HG02678 (cell line): ENCODE data around the gene SEPHS1.
"Not testable (repeated sequence)": the region's sequence is repeated elsewhere in the genome, so short reads cannot be mapped to it uniquely, and the experiment has no call there.

Source experiments
- ATAC-seq: cut with Tn5 transposase; IDR thresholded peaks from one replicate; pipeline ENCODE4 v1.9.1; 2021; ENCODE audit warnings: mild to moderate bottlenecking, moderate library complexity; ENCODE audit not compliant: unreplicated experiment

SEPHS1 gene

DNA sequence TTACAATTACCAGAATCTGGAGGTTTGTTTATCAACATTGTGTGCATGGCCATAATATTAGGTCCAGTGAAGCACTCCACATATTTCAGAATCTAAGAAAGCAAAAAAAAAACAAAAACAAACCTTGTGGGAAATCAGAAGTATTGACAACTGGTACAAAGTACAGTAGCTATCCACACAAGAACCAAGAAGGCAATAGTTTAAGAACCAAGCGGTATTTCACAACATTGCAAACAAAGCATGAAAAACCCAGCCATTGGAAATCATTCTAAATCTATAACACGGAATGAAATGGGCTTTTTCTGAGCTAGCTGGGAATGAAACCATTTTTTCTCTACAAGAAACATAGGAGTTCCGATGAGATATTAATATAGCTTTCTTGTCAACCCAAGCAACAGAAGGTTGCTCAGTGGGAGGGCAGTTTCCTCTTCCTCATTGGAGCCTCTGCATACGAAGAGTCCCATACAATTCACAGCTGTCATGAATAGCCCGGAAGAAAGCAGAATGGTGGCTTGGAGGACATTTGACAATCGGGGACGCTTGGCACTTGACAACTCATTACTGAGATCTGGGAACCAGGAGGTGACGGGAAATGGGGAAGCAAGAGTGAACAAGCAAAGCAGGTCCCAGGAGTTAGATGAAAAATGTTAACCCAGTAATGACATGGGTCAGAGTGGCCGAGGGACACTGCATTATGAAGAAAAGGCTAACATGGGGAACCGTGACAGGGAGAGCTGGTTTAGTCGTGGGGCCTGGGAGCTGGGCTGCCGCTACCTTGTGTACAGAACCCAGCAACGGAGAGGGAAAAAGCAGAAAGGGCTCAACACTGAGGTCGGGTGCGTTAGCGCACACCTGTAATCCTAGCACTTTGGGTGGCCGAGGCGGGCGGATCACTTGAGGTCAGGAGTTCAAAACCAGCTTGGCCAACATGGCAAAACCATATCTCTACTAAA is 56.0 kb downstream of the SEPHS1 start:
- no peak for ATAC-seq

DNA sequence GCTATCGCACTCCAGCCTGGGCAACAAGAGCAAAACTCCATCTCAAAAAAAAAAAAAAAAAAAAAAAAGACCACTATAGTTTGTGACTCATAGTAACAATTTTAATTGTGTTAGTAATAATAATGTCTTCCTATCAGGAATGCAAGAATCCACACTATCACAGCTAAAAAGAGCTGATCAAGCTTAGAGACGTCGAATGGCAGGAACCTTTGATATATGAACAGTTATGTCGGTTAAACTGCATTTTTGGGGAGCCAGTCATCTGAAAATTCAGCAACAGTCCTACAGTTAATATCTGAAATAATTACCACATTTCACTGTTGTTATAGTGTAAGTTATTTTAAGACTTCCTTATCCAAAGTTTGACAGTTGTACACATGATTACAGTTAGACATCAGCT is 57.0 kb downstream of the SEPHS1 start:
- no peak for ATAC-seq

DNA sequence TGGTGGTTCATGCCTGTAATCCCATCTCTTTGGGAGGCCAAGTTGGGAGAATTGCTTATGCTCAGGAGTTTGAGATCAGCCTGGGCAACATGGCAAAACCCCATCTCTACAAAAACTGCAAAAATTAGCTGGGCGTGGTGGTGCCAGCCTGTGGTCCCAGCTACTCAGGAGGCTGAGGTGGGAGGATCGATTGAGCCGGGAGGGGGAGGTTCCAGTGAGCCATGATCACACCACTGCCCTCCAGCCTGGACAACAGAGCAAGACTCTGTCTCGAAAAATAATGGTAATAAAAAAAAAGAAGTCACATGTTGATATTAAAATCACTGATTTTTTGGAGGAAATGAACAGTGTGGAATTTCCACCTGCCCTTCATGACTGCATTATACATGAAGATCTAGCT is 64.0 kb downstream of the SEPHS1 start:
- no peak for ATAC-seq

DNA sequence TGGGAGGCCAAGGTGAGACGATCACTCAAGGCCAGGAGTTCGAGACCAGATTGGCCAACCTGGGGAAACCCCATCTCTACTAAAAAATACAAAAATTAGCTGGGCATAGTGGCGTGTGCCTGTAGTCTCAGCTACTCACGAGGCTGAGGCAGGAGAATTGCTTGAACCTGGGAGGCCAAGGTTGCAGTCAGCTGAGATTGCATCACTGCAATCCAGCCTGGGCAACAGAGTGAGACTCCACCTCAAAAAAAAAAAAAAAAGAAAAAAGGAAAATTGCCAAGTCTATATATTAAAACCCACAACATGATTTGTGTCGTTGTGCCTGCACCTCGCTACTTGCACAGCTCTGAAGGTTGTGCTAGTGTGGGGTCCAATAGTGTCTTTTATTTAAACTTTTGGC is 65.7 kb downstream of the SEPHS1 start:
- not testable (repeated sequence) for ATAC-seq

DNA sequence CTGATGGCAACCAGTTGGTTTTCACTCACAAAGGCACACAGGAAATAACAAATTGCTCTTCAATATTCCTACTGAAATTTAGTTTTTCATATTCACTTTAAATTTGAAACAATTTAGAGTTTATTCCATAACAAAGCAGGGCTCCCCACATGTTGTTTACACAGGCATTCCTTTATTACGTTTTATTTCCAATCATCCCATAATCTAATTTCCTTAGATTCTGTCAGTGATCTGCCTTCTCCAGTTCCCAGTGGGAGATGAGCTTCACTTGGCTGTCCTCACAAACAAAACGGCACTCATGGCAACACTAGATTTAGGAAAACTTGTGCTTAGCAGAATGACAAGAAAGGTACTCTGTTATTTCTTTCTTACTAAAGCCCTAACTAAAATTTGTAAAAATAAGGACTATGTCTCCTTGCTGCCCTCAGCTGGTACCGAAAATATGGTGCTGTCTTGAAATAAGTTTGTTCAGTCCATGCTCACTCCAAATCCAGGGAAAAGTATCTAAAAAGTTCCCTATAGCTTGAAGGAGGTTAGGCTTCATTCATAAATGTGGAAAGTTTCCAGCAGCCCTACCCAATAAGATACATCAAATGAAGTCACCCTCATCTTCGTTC is 71.2 kb downstream of the SEPHS1 start:
- no peak for ATAC-seq

DNA sequence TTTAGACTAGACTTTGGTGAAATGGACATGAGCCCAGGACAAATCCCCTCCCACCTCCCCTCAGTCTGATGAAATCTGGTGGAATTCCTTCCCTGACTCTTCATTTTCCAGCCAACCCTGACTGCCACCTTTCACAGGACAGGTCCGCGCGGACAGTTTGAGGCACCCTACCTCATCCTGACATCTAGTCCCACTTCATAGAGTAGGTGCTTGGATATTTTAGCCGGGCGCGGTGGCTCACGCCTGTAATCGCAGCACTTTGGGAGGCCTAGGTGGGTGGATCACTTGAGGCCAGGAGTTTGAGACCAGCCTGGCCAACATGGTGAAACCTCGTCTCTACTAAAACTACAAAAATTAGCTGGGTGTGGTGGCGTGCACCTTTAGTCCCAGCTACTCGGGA is 71.9 kb downstream of the SEPHS1 start:
- ATAC-seq: not testable (repeated sequence)

DNA sequence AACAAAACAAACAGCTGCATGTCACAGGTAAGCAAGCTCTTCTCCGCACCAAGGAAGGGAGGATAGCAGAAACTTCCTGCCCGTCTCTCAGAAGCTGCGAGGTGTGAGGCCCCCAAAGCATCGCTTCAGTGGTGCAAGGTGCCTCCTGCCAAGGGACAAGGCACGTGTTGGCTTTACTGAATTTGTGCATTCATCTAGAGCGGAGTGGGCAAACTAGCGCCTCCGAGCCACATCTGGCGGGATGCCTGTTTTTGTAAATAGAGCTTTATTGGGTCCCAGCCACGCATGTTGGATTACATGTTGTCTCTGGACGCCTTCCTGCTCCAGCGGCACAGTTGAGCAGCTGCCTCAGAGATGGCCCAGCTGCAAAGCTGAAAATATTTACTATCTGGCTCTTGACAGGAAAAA is 75.9 kb downstream of the SEPHS1 start:
- no peak for ATAC-seq

DNA sequence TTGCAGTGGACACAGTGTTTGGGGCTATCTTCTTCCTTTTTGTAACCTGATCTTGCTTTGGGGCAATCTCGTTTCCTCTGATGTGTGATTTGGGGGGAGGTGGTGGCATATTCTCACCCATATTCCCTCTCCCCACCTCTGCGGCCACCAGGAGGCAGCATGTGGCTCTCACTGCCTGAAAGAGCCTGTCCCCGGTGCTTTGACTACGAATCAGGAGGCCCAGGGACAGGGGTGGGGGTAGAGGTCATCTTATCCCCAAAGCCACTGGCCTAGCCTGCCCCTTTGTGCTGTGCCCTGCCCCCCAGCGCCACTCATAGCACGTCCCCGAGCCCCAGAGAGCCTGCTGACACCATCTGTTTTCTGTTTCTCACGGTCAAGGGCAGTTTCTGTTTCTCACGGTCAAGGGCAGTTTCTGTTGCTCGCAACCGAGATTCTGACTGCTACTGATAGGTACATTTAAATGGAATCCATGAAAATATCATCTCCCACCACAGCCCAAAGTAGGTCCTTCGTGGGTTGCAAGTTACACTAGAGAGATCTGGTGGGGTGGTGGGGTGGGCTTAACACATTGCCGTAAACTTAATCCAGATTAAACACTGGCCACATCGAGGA is 76.4 kb downstream of the SEPHS1 start:
- no peak for ATAC-seq

DNA sequence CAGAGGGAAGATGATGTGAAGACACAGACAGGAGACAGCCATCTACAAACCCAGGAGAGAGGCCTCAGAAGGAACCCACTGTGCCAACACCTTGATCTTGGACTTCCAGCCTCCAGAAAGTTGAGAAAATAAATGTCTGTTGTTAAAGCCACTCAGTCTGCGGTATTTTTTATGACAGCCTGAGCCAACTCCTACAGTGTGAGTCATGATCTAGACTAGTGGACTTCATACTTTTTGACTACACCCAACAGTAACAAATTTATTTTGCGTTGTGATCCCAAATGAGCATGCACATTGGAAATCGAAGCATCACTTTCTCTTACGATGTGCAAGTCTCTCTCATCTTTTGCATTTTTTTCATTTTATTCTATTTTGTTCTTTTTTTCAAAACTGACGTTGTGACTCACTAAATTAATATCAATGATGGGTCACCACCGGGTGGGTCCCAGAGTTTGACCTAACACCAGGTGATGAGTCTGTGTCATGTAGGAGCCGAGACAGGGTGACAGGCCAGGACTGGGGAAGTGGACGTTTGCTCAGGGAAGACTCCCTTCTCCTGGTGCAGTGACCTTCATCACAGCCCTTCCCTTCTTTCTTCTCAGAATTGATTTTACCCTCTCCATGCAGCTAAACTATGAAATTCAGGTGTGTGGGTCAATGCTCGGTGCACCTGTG is 77.1 kb downstream of the SEPHS1 start:
- no peak for ATAC-seq

DNA sequence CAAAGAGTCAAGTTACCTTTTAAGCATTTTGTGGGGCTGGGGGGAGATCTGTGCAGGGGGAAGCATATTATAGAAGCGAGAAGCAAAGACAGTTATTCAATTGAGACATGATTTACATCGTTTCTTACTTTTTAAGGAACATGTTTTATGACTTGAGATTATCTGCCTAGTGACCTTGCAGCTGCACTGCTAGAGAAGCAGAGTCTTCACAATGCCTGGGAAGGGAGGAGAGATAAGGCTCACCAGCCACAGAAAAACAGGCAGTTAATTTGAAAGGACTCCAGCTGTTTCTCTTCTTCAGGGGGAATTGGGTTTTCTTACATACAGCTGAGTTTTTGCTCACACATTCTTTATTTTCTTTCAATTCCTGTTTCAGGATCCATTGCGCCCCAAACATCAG is 79.3 kb downstream of the SEPHS1 start:
- ATAC-seq: no peak

DNA sequence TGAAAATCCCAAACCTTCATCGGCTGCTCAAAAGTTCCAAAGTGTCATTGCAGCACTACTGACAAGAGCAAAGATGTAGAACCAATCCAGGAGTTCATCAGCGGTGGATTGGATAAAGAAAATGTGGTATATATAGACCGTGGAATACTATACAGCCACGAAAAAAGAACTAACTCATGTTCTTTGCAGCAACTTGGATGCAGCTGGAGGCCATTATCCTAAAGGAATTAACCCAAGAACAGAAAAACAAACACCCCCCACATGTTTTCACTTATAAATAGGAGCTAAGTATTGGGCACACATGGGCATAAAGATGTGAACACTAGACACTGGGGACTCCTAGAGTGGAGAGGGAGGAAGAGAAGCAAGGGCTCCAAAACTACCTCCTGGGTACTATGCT is 79.8 kb downstream of the SEPHS1 start:
- no peak for ATAC-seq
